ENCODE data around the gene GBX1. TPM values are rescaled to one million over a fixed set of nuclear protein-coding genes. Genes with fewer than 3 reads are reported as not detected.

Gene GBX1
- total RNA-seq, 4 donors from 2014 or later, result 2.4 TPM; not detected in 3

DNA sequence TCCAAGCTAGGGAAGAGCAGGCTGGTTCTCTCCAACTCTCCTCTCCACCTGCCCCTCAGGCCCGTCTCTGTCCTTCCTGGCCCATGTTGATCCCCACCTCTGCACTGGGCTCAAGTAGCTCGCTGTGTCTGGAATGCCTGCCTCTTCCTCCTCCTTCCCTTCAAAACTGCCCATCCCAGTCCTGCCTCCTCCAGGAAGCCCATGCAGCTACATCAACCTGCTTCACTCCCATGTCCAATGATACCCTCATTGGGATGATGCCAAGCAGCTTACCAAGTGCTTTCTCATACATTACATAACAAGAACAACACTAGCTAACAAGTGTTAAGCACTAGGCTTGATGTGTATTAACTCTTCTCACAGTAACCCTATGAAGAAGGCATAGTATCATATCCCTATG is 11.3 kb upstream of the GBX1 start:
- intact Hi-C loops (cut with DNase I; ENCODE audit: low total_unique reads), result no loop called here
- WGBS, 2 donors, result 62 to 90% methylated on average over 2 of the region's 2 CpGs
- TF ChIP-seq CTCF (IDR thresholded peaks at IDR 0.05) (no peak), POLR2A (IDR thresholded peaks at IDR 0.05) (no peak)
- no peak overlapping the region for H3K4me3 ChIP-seq (ENCODE audit: low read depth, poor library complexity, severe bottlenecking)
- peak in 1 of 2 donors; percentile 42 for DNase-seq (ENCODE audit: low spot score in 2 of 2)

DNA sequence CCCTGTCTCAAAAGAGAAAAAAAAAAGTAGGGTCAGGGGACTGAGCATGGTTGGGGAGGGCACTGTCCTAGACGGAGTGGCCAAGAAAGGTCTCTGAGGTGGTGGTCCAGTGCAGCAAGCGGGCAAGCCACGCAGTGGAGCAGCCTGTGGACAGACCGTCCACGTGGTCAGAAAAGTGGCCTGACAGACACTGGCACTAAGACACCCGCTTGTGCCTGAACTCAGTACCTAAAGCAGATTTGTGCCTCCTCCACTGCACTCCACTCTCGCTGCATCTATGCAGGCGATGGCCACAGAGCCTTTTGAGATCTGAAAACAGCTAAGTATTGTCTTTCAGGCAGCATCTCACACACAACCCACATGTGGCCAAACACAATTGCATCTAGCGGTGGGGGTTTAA is 10.7 kb upstream of the GBX1 start:
- intact Hi-C loops (cut with DNase I; ENCODE audit: low total_unique reads), result no loop called here
- no peak overlapping the region for H3K4me3 ChIP-seq (ENCODE audit: low read depth, poor library complexity, severe bottlenecking)
- TF ChIP-seq POLR2A (IDR thresholded peaks at IDR 0.05), result no peak
- no peak for TF ChIP-seq CTCF (IDR thresholded peaks at IDR 0.05)
- DNase-seq (ENCODE audit: low spot score in 2 of 2), result peak in 1 of 2 donors; percentile 72
- WGBS, 2 donors, result 93 to 94% methylated on average over 9 of the region's 9 CpGs

- peak in 1 of 2 donors; percentile 52 for DNase-seq (ENCODE audit: low spot score in 2 of 2)
- TF ChIP-seq POLR2A (IDR thresholded peaks at IDR 0.05), result no peak
- TF ChIP-seq CTCF (IDR thresholded peaks at IDR 0.05), result no peak
- intact Hi-C loops (cut with DNase I; ENCODE audit: low total_unique reads), result no loop called here
Measured at GRCh38 chr7:151177310-151177709, 9.8 kb upstream of the GBX1 start.

DNA sequence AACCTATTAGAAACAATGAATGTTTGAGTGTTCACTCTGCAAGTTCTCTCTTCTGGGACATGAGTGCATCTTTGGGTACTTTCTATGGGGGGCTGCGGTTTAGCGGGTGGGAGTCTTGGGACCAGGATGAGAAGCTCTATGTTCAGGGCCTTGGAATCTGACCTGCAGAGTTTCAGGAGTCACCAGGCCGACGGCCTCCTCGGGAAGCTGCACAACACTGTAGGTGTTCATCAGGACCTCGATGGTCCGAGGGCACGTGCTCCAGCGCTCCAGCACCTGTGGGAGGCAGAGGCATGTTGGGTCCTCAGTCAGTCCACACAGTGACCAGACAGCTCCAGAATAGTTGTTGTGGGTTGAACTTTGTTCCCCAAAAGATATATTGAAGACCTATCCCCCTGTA is 8.9 kb upstream of the GBX1 start:
- intact Hi-C loops (cut with DNase I; ENCODE audit: low total_unique reads), result no loop called here
- DNase-seq (ENCODE audit: low spot score in 2 of 2), result peak in 1 of 2 donors; percentile 71
- WGBS, 2 donors, result 92 to 98% methylated on average over 9 of the region's 9 CpGs
- no peak overlapping the region for H3K4me3 ChIP-seq (ENCODE audit: low read depth, poor library complexity, severe bottlenecking)
- TF ChIP-seq POLR2A (IDR thresholded peaks at IDR 0.05), result no peak
- no peak for TF ChIP-seq CTCF (IDR thresholded peaks at IDR 0.05)

More at GRCh38 chr7:151177310-151177709, 9.8 kb upstream of the GBX1 start:
- 93 to 94% methylated on average over 1 of the region's 1 CpG for WGBS, 2 donors
- no peak overlapping the region for H3K4me3 ChIP-seq (ENCODE audit: low read depth, poor library complexity, severe bottlenecking)

DNA sequence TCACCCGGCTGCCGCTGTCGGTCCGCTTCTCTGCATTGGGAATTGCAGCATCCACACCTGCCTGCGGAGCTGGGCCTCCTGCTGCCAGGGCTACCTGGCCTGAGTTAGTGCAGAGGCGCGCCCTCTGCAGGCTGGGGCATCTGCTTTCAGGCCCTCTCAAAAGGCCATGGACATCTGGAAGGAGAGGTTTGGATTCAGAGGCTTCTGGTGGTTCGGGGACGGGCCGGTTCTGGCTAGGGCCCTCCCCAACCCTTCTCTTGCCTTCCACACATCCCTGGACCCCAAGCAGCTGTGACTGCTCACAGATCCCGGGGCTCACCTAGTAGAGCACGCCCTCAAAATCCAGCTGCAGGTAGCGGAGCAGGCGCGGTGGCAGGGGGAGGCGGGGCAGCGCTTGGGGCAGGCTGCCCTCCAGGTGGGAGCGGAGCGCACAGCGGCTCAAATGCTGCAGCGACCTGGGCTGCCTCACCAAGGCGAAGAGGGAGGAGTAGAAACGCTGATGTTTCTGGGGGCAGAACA is 8.4 kb upstream of the GBX1 start:
- intact Hi-C loops (cut with DNase I; ENCODE audit: low total_unique reads), result no loop called here
- DNase-seq (ENCODE audit: low spot score in 2 of 2), result peak in 1 of 2 donors; percentile 69
- TF ChIP-seq POLR2A (IDR thresholded peaks at IDR 0.05), result no peak
- no peak for TF ChIP-seq CTCF (IDR thresholded peaks at IDR 0.05)
- H3K4me3 ChIP-seq (ENCODE audit: low read depth, poor library complexity, severe bottlenecking), result no peak overlapping the region
- WGBS, 2 donors, result 64 to 80% methylated on average over 23 of the region's 23 CpGs
